Measurements from ENCODE around the gene USP20.
A peak's percentile ranks its signal among the peaks of the same experiment; 100 is the strongest.

Gene USP20

DNA sequence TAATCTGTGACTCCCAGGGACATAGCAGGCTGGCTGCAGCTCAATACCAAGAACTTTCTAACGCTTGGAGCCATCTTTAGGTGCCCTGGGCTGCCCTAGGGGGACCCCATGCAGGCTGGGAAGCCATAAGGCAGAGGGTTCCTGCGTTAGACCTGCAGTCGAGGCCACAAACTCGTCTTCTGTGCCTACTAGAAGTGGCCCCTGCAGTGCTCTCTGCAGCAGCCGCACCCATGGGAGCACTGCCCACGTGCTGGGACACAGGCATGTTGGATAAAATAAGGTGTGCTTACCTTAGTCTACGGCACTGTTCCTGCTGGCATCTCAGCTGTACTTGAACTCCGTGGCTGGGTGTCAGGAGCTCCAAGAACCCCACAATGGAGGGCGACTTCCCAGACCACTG lies 22.9 kb upstream of the USP20 start:
- no peak overlapping the region for H3K4me3 ChIP-seq (ENCODE audit: low read depth, low read length)
- TF ChIP-seq, protein P1, sequence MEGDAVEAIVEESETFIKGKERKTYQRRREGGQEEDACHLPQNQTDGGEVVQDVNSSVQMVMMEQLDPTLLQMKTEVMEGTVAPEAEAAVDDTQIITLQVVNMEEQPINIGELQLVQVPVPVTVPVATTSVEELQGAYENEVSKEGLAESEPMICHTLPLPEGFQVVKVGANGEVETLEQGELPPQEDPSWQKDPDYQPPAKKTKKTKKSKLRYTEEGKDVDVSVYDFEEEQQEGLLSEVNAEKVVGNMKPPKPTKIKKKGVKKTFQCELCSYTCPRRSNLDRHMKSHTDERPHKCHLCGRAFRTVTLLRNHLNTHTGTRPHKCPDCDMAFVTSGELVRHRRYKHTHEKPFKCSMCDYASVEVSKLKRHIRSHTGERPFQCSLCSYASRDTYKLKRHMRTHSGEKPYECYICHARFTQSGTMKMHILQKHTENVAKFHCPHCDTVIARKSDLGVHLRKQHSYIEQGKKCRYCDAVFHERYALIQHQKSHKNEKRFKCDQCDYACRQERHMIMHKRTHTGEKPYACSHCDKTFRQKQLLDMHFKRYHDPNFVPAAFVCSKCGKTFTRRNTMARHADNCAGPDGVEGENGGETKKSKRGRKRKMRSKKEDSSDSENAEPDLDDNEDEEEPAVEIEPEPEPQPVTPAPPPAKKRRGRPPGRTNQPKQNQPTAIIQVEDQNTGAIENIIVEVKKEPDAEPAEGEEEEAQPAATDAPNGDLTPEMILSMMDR (IDR thresholded peaks at IDR 0.05; ENCODE audit: insufficient read depth, low read depth, low read length, missing control alignments): no peak
- DNase-seq (ENCODE audit: low read depth): no peak

GRCh38 chr9:129813661-129814060 lies 21.6 kb upstream of the USP20 start:
- H3K4me3 ChIP-seq (ENCODE audit: low read depth, low read length): no peak overlapping the region
- no peak for DNase-seq (ENCODE audit: low read depth)
- TF ChIP-seq, protein P1 (IDR thresholded peaks at IDR 0.05; ENCODE audit: insufficient read depth, low read depth, low read length, missing control alignments): no peak

- DNase-seq (ENCODE audit: low read depth): no peak
- TF ChIP-seq, protein P1 (IDR thresholded peaks at IDR 0.05; ENCODE audit: insufficient read depth, low read depth, low read length, missing control alignments): no peak
- no peak overlapping the region for H3K4me3 ChIP-seq (ENCODE audit: low read depth, low read length)
These were observed 20.6 kb upstream of the USP20 start for GRCh38 chr9:129814432-129815223.

GRCh38 chr9:129815278-129815677 lies 20.0 kb upstream of the USP20 start:
- TF ChIP-seq, protein P1 (IDR thresholded peaks at IDR 0.05; ENCODE audit: insufficient read depth, low read depth, low read length, missing control alignments): no peak
- no peak for DNase-seq (ENCODE audit: low read depth)
- no peak overlapping the region for H3K4me3 ChIP-seq (ENCODE audit: low read depth, low read length)

- H3K4me3 ChIP-seq (ENCODE audit: low read depth, low read length): no peak overlapping the region
- DNase-seq (ENCODE audit: low read depth): no peak
- TF ChIP-seq, protein P1 (IDR thresholded peaks at IDR 0.05; ENCODE audit: insufficient read depth, low read depth, low read length, missing control alignments): no peak
These were observed 18.5 kb upstream of the USP20 start for GRCh38 chr9:129816501-129817435.

- H3K4me3 ChIP-seq (ENCODE audit: low read depth, low read length): peak overlapping the region; percentile 75
- peak; percentile 65 for DNase-seq (ENCODE audit: low read depth)
- TF ChIP-seq, protein P1 (IDR thresholded peaks at IDR 0.05; ENCODE audit: insufficient read depth, low read depth, low read length, missing control alignments): no peak
These were observed 12.2 kb upstream of the USP20 start for GRCh38 chr9:129822898-129823541.

All from GM12865 (cell line).